GM19438 (cell line): ENCODE measurements around the gene HEATR5A.
"Not testable (repeated sequence)": the region's sequence is repeated elsewhere in the genome, so short reads cannot be mapped to it uniquely, and the experiment has no call there.

Experiments
- ATAC-seq: cut with Tn5 transposase; IDR thresholded peaks from one replicate; pipeline ENCODE4 v1.9.1; 2021; ENCODE audit warnings: low read depth; ENCODE audit not compliant: unreplicated experiment

HEATR5A gene

DNA sequence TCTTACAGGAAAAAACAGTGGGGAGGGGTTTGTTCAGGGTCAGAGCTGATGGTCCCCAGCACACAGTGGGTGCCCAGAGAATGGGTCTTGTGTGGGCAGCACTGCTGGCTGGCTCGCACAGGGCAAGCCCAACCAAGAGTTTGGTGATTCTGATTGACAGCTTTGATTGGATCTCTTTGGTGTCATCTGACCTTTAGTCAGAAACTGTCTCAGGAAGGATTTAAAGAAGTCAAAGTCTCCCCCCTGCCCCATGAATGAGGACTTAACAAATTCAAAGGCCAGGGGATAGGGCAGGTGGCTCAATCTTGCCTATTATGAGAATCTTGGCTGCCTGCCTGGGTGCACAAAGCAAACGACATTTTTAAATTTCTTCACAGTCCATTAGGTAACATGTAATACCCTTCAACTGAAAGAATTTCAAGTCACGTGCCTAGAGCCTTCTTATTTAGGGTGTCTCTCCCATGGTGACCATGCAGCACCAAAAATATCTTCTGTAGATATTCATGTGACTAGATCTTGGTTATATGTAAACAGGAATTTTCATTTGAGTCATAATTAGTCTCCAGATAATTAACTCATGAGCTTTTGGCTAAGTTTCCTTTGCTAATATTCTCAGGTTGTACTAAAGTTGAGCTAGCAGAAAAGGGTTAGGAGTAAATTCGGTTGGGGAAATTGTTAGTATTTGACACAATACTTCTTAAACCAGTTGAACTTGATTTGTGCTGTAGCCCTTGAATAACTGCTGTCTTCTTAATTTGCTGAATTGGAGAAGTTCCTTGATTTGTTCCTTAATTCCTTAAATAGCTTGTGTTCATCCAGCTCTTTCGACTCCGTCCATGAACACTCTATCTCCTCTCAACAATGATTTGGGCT lies 158.3 kb downstream of the HEATR5A start:
- no peak for ATAC-seq

DNA sequence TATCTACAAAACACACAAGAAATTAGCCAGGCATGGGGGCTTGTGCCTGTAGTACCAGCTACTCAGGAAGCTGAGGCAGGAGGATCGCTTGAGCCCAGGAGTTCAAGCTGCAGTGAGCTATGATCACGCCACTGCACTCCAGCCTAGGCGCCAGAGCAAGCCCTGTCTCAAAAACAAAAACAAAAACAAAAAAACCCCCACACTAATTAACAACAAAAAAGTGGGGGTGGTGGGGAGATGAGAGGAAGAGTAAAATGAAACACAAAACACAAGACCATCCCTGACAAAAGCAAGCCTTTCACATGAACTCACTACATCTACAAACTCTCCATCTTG lies 158.9 kb downstream of the HEATR5A start:
- no peak for ATAC-seq

DNA sequence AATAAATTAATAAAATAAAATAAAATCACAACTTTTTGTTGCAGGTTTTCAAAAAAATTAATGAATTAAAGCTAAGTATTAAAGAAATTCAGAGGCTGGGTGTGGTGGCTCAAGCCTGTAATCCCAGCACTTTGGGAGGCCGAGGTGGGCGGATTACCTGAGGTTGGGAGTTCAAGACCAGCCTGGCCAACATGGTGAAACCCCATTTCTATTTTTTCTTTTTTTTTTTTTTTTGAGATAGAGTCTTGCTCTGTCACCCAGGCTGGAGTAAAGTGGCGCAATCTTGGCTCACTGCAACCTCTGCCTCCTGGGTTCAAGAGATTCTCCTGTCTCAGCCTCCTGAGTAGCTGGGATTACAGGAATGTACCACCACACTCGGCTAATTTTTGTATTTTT lies 161.3 kb downstream of the HEATR5A start:
- ATAC-seq, result not testable (repeated sequence)

GRCh38 chr14:31258427-31259039 lies 161.8 kb downstream of the HEATR5A start:
- no peak for ATAC-seq

- ATAC-seq, result not testable (repeated sequence)
Measured at GRCh38 chr14:31257554-31258426, 162.6 kb downstream of the HEATR5A start.

DNA sequence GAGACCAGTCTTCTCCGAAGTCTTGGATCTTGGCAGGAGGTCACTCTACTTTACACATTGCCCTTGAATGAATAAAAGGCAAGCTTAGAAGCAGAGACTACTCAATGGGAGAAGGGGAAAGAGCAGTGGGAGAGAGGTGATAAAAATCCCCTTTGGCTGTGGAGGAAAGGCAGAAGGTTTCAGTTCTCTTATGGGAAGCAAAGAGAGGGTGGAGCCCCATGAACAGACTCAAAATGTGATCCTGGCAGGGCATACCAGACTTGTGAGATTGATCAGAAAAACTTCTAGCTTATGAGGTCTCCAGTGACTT lies 163.2 kb downstream of the HEATR5A start:
- ATAC-seq, result no peak

- no peak for ATAC-seq
Measured at GRCh38 chr14:31256534-31257243, 163.7 kb downstream of the HEATR5A start.

GRCh38 chr14:31255918-31256317 lies 164.4 kb downstream of the HEATR5A start:
- not testable (repeated sequence) for ATAC-seq

- ATAC-seq, result no peak
Measured at GRCh38 chr14:31255286-31255685, 165.1 kb downstream of the HEATR5A start.

DNA sequence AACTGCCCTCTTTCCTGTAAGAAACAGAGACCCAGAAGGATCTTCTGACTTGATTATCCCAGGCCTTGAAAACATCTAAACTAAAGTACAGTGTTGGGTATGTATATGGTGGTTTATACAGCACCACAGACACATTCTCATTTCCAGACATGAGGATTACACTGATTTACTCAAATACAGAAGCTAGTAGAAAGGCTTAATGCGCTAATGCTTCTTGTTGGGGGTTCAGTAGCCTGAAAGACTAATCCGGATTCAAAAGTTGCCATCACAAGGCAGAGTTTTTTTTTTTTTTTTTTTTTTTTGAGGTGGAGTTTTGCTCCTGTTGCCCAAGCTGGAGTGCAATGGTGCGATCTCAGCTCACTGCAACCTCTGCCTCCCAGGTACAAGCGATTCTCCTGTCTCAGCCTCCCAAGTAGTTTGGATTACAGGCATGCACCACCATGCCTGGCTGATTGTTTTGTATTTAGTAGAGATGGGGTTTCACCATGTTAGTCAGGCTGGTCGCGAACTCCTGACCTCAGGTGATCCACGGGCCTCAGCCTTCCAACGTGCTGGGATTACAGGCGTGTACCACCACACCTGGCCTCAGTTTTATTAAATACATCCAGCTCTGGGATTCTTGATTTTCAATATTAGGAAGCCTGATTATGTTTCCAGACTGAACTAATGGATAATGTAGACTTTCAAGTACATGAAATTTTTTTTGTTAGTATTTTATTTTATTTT lies 166.4 kb downstream of the HEATR5A start:
- ATAC-seq, result no peak

- no peak for ATAC-seq
Measured at GRCh38 chr14:31252865-31253264, 167.5 kb downstream of the HEATR5A start.

DNA sequence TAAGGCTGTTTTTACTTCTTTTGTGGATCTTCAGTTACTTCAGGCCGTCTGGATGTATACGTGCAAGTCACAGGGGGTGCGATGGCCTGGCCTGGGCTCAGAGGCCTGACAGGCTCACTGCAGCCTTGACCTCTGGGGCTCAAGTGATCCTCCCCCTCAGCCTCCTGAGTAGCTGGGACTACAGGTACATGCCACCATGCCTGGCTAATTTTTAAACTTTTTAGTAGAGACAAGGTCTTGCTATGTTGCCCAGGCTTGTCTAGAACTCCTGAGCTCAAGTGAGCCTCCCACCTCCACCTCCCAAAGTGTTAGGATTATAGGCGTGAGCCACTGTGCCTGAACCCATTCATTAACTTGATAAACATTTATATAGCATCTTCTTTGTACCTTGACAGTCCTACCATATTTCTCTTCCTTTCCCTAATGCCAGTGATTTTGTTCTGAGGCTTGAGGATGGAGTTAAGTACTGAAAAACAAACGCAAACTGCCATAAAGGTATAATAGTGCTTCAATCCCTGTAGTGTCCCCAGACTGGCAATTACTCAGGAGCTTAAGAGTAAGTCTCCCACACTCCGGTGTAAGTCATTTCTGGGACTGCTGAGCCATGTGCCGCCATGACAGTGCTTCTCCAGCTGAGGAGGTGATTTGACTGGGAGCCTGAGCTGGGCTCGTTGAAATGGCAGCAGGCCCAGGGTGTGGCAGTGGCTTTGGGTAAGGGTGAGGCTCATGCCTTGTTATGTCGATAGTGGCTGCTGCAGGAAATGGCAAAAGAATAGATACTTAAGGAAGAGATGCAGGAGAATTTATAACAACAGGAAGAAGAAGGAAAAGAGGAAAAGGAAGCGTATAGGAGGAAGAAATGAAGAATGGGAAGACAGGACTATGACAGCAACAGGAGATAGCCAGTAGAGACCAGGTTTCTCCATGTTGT lies 169.1 kb downstream of the HEATR5A start:
- no peak for ATAC-seq

GRCh38 chr14:31244626-31245025 lies 175.7 kb downstream of the HEATR5A start:
- ATAC-seq, result no peak

DNA sequence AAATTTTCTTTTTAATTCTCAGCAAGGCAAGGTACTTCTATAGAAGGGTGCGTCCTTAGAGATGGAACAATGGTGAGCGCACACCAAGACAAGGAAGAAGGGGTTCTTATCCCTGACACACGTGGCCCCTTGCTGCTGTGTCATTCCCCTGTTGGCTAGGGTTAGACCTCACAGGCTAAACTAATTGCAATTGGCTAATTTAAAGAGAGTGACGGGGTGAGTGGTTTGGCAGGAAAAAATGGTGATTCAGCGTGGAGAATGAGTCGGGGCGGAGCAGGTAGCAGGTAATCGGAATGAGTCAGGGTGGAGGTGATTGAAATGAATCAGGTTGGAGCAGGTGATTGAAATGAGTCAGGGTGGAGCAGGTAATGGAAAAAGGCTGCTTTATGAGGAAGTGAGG lies 176.5 kb downstream of the HEATR5A start:
- no peak for ATAC-seq

DNA sequence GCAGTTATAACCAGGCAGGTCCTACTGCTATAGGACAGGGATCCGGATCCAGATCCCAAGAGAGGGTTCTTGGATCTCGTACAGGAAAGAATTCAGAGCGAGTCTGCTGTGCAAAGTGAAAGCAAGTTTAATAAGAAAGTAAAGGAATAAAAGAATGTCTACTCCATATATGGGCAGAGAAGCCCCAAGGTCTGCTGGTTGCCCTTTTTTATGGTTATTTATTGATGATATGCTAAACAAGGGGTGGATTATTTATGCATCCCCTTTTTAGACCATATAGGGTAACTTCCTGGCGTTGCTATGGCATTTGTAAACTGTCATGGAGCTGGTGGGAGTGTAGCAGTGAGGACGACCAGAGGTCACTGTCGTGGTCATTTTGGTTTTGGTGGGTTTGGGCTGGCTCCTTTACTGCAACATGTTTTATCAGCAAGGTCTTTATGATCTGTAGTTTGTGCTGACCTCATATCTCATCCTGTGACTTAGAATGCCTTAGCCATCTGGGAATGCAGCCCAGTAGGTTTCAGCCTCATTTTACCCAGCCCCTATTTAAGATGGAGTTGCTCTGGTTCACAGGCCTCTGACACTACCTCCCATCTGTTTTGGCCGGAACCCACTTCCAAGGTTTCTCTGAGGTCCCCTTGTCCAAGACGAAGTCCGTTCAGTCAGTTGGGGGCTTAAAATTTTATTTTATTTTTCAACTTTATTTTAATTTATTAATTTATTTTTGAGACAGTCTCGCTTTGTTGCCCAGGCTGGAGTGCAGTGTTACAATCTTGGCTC lies 178.0 kb downstream of the HEATR5A start:
- not testable (repeated sequence) for ATAC-seq
